ENCODE results near the gene GSN. TPM values are rescaled to one million over a fixed set of nuclear protein-coding genes. Genes with fewer than 3 reads are reported as not detected.
A peak's percentile ranks its signal among the peaks of the same experiment; 100 is the strongest.

GSN gene
- total RNA-seq, 1 experiment from 2014 or later, result 100 TPM

GRCh38 chr9:121323449-121324151, 55.6 kb downstream of the GSN start:
- H3K4me3 Mint-ChIP-seq (ENCODE audit: unreplicated experiment), result no peak overlapping the region

GRCh38 chr9:121324316-121324715, 56.4 kb downstream of the GSN start:
- H3K4me3 Mint-ChIP-seq (ENCODE audit: unreplicated experiment), result no peak overlapping the region
- ChIA-PET POLR2A (no interaction called here), CTCF (no interaction called here)
- no peaks in the 10 kb centered on the region for H3K9me3 Mint-ChIP-seq (ENCODE audit: unreplicated experiment)
- peak overlapping the region; percentile 12 for H3K27ac Mint-ChIP-seq (ENCODE audit: unreplicated experiment)
- no peaks in the 10 kb centered on the region for H3K27me3 ChIP-seq (replicated peaks; ENCODE audit: control insufficient read depth, insufficient read depth, low read length)
- peaks cover 20% of the 10 kb centered on the region; the same call in 1 of the 2 replicates for H3K4me1 ChIP-seq
- DNase-seq, result no peak
- H3K27me3 Mint-ChIP-seq (ENCODE audit: insufficient read depth, unreplicated experiment), result no peaks in the 10 kb centered on the region
- H3K9me3 ChIP-seq, result no peaks in the 10 kb centered on the region
- peaks cover 11% of the 10 kb centered on the region for H3K4me1 Mint-ChIP-seq (ENCODE audit: low read depth, unreplicated experiment)
- H3K36me3 ChIP-seq (ENCODE audit: control insufficient read depth, insufficient read depth, low read length), result peaks cover 10% of the 10 kb centered on the region
- no peak for TF ChIP-seq CTCF (IDR thresholded peaks at IDR 0.05; ENCODE audit: insufficient read depth in 1 of 2, low read depth in 1 of 2, low read length in 1 of 2, severe bottlenecking in 1 of 2, unreplicated experiment in 1 of 2)
- BruUV-seq (replicated peaks), result no TSS peak
- no peak overlapping the region for H3K4me3 ChIP-seq (ENCODE audit: low read depth, low read length)
- intact Hi-C loops (cut with micrococcal nuclease; ENCODE audit: unreplicated experiment), result no loop called here
- peaks cover 39% of the 10 kb centered on the region for H3K36me3 Mint-ChIP-seq (ENCODE audit: insufficient read depth, unreplicated experiment)

More at GRCh38 chr9:121323449-121324151, 55.6 kb downstream of the GSN start:
- Histone ChIP-seq H3K27me3 (replicated peaks; ENCODE audit: control insufficient read depth, insufficient read depth, low read length) (no peaks in the 10 kb centered on the region), H3K4me1 (peaks cover 20% of the 10 kb centered on the region; the same call in 1 of the 2 replicates), H3K4me3 (ENCODE audit: low read depth, low read length) (no peak overlapping the region), H3K36me3 (ENCODE audit: control insufficient read depth, insufficient read depth, low read length) (peaks cover 7% of the 10 kb centered on the region), H3K9me3 (no peaks in the 10 kb centered on the region)
- intact Hi-C loops (cut with micrococcal nuclease; ENCODE audit: unreplicated experiment), result no loop called here
- DNase-seq, result no peak
- H3K27me3 Mint-ChIP-seq (ENCODE audit: insufficient read depth, unreplicated experiment), result no peaks in the 10 kb centered on the region
- peaks cover 46% of the 10 kb centered on the region for H3K36me3 Mint-ChIP-seq (ENCODE audit: insufficient read depth, unreplicated experiment)
- no TSS peak for BruUV-seq (replicated peaks)
- POLR2A ChIA-PET, result no interaction called here
- H3K9me3 Mint-ChIP-seq (ENCODE audit: unreplicated experiment), result no peaks in the 10 kb centered on the region
- CTCF ChIA-PET, result no interaction called here
- H3K4me1 Mint-ChIP-seq (ENCODE audit: low read depth, unreplicated experiment), result peaks cover 11% of the 10 kb centered on the region
- H3K27ac Mint-ChIP-seq (ENCODE audit: unreplicated experiment), result no peak overlapping the region
- no peak for TF ChIP-seq CTCF (IDR thresholded peaks at IDR 0.05; ENCODE audit: insufficient read depth in 1 of 2, low read depth in 1 of 2, low read length in 1 of 2, severe bottlenecking in 1 of 2, unreplicated experiment in 1 of 2)

- ChIA-PET CTCF (no interaction called here), POLR2A (no interaction called here)
- no peaks in the 10 kb centered on the region for H3K27me3 Mint-ChIP-seq (ENCODE audit: insufficient read depth, unreplicated experiment)
- H3K36me3 Mint-ChIP-seq (ENCODE audit: insufficient read depth, unreplicated experiment), result peaks cover 42% of the 10 kb centered on the region
- peaks cover 20% of the 10 kb centered on the region; the same call in 1 of the 2 replicates for H3K4me1 ChIP-seq
- DNase-seq, result no peak
- no TSS peak for BruUV-seq (replicated peaks)
- no peaks in the 10 kb centered on the region for H3K9me3 ChIP-seq
- peaks cover 11% of the 10 kb centered on the region for H3K4me1 Mint-ChIP-seq (ENCODE audit: low read depth, unreplicated experiment)
- TF ChIP-seq CTCF (IDR thresholded peaks at IDR 0.05; ENCODE audit: insufficient read depth in 1 of 2, low read depth in 1 of 2, low read length in 1 of 2, severe bottlenecking in 1 of 2, unreplicated experiment in 1 of 2), result no peak
- H3K36me3 ChIP-seq (ENCODE audit: control insufficient read depth, insufficient read depth, low read length), result peaks cover 10% of the 10 kb centered on the region
- H3K4me3 ChIP-seq (ENCODE audit: low read depth, low read length), result no peak overlapping the region
- H3K4me3 Mint-ChIP-seq (ENCODE audit: unreplicated experiment), result no peak overlapping the region
- no peaks in the 10 kb centered on the region for H3K9me3 Mint-ChIP-seq (ENCODE audit: unreplicated experiment)
- no peaks in the 10 kb centered on the region for H3K27me3 ChIP-seq (replicated peaks; ENCODE audit: control insufficient read depth, insufficient read depth, low read length)
- intact Hi-C loops (cut with micrococcal nuclease; ENCODE audit: unreplicated experiment), result no loop called here
- peak overlapping the region; percentile 12 for H3K27ac Mint-ChIP-seq (ENCODE audit: unreplicated experiment)
Observed at GRCh38 chr9:121324755-121325154, 56.8 kb downstream of the GSN start.
